Fibroblast of villous mesenchyme (primary cell): Measurements from ENCODE around the gene AGBL4. TPM values are rescaled to one million over a fixed set of nuclear protein-coding genes. Genes with fewer than 3 reads are reported as not detected.

ENCODE experiments used
- DNase-seq: peaks from one replicate; pipeline ENCODE4 v3.0.0-alpha.2; 2010; ENCODE audit warnings: low read depth
- H3K4me3 ChIP-seq: 2 replicates; pipeline ENCODE4 v1.5.1; 2011; ENCODE audit warnings: low read depth, mild to moderate bottlenecking, low read length
- total RNA-seq: library from RNA; depleted of rRNA; stranded (reverse); fragments of >200 nt; gene quantifications from 2 replicates; pipeline ENCODE4 v1.2.3, GENCODE V29; 2012
- TF ChIP-seq, protein P1 (sequence below): IDR thresholded peaks from 2 replicates; pipeline ENCODE4 v1.5.1; 2012; ENCODE audit warnings: low read depth, mild to moderate bottlenecking, low read length; ENCODE audit not compliant: insufficient read depth

The AGBL4 gene
- total RNA-seq, 1 donor = not detected

DNA sequence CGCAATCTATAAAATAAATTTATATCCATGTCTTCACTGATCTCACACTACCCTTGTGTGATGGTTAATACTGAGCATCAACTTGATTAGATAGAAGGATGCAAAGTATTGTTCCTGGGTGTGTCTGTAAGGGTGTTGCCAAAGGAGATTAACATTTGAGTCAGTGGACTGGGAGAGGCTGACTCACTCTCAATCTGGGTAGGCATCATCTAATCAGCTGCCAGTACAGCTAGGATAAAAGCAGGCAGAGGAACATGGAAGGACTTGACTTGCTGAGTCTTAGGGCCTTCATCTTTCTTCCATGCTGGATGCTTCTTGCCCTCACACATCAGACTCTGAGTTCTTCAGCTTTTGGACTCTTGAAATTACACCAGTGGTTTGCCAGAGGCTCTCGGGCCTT is 615.4 kb downstream of the AGBL4 start:
- DNase-seq = no peak
- TF ChIP-seq, protein P1, sequence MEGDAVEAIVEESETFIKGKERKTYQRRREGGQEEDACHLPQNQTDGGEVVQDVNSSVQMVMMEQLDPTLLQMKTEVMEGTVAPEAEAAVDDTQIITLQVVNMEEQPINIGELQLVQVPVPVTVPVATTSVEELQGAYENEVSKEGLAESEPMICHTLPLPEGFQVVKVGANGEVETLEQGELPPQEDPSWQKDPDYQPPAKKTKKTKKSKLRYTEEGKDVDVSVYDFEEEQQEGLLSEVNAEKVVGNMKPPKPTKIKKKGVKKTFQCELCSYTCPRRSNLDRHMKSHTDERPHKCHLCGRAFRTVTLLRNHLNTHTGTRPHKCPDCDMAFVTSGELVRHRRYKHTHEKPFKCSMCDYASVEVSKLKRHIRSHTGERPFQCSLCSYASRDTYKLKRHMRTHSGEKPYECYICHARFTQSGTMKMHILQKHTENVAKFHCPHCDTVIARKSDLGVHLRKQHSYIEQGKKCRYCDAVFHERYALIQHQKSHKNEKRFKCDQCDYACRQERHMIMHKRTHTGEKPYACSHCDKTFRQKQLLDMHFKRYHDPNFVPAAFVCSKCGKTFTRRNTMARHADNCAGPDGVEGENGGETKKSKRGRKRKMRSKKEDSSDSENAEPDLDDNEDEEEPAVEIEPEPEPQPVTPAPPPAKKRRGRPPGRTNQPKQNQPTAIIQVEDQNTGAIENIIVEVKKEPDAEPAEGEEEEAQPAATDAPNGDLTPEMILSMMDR = no peak
- no peak overlapping the region for H3K4me3 ChIP-seq

DNA sequence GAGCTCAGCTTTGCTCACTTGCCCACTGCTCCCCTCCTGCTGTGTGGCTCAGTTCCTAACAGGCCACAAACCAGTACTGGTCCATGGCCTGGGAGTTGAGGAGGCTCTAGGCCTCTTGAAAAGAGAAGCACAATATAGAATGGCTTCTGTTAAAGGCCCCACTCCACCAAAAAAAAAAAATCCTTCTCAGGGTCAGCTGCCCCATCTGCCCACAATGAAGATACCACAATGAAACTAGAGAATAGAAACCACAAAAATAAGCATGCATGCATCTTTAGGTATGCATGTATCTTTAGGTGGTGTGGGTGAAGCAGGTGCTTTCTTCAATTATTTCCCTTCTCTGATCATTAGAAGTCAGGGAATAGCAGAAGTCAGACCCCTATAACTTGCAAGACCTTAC is 626.7 kb downstream of the AGBL4 start:
- no peak for DNase-seq
- H3K4me3 ChIP-seq = no peak overlapping the region
- TF ChIP-seq, protein P1 = no peak

DNA sequence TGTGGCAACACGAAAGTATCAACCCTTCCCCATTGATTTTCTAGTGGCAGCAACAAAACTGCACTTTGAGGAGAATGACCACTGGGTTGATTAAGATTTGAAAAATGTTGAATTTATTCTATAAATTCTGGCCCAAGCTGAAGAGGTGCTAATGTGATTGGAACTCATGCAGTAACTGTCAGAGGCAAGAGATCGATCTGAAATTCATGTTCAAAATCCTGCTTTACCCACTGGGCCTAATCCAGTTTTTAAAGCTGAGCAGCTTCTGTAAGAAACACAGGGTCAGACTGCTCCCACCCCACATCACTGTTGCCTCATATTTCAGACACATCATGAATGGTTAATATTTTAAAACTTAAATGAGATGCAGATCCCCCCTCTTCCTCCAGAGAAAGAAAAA is 629.6 kb downstream of the AGBL4 start:
- DNase-seq = no peak
- no peak overlapping the region for H3K4me3 ChIP-seq
- TF ChIP-seq, protein P1 = no peak

DNA sequence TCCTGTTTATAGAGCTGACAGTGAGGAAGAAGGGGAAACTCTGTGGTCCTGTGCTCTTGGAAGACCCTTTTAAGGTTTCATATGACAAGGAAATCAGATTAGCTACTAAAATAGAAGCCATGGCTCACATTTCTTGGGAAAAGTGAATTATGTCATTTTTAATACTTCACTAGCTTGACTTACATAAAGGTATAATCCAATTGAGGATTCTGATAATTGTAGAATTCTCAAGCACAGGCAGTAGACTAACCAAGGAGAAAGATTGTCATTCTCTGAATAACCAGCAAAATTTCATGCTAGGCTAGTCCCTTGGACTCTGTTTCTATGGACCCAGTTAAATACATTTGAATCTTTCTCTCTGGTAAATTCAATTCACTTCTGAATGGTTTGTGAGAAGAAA is 634.1 kb downstream of the AGBL4 start:
- TF ChIP-seq, protein P1 = no peak
- no peak for DNase-seq
- H3K4me3 ChIP-seq = no peak overlapping the region

DNA sequence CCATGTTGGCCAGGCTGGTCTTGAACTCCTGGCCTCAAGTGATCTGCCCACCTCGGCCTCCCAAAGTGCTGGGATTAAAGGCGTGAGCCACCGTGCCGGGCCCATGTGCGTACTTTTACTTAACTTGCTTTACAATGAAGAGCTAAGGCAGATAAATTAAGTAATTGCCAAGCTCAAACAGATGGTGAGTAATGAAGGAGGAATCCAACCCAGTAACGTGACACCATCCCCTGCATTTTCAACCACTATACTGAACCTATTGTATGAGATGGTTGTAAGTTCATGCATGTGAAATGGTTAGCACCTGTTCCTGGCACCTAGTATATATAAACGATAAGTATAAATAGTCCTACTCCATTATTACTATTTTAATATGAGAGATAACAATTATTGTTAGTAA is 659.1 kb downstream of the AGBL4 start:
- TF ChIP-seq, protein P1 = no peak
- H3K4me3 ChIP-seq = no peak overlapping the region
- no peak for DNase-seq

DNA sequence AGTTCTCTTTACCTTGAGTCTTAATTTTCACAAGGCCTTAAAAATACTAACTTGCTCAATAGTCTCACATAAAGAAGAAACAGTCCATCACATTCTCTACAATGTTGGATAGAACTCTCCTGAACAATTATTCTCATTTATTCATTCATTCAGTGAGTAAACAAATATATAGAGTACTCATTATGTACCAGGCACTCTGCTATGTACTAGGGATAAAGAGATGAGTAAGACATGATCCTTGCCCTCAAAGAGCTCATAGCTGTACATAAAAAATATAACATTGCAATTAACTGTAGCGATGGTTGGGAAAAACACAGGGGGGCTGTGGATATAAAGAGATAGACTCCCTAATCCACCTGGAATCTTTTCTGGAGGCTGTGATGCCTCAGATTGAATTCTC is 660.1 kb downstream of the AGBL4 start:
- no peak overlapping the region for H3K4me3 ChIP-seq
- TF ChIP-seq, protein P1 = no peak
- no peak for DNase-seq

DNA sequence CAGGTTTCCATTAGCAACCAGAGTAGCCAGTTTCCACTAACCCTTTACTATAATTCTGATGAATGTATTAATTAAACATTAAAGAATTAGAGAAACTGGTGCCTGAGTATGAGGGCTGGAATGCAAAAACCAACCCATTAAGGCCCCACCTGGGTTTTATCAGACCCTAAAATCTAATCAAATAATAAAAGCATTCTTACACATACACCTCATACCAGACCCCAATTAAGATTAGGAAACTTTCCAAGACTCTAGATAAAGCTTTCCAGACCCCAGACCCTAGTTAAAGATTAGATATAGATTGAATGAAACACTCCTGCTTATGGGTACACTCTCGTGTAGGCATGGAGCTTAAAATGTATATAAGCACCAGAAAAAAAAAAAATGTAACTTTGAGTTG is 665.7 kb downstream of the AGBL4 start:
- H3K4me3 ChIP-seq = no peak overlapping the region
- DNase-seq = no peak
- TF ChIP-seq, protein P1 = no peak
